Erythroblast (primary cell): Measurements from ENCODE around the gene SLC19A1.

Experiments
- GATA1 ChIP-seq: IDR thresholded peaks from 2 replicates; pipeline ENCODE4 v1.6.1; 2011; ENCODE audit warnings: low read depth, mild to moderate bottlenecking, control low read depth, low read length, moderate library complexity
- POLR2A ChIP-seq: IDR thresholded peaks from 2 replicates; pipeline ENCODE4 v1.6.1; 2011; ENCODE audit warnings: mild to moderate bottlenecking, low read length

GRCh38 chr21:45509566-45510465, 32.4 kb downstream of the SLC19A1 start:
- TF ChIP-seq POLR2A = no peak
- no peak for TF ChIP-seq GATA1
